Measurements from ENCODE around the gene DMTF1.
"Not testable (repeated sequence)": the region's sequence is repeated elsewhere in the genome, so short reads cannot be mapped to it uniquely, and the experiment has no call there.

DMTF1 gene

GRCh38 chr7:87152112-87152896 is at the start of gene DMTF1:
Gene DMTF1 (plus strand): TSS chr7:87152453. CDS start chr7:87164942, 12,489 bp downstream.
- DNase-seq: peak; percentile 95

DNA sequence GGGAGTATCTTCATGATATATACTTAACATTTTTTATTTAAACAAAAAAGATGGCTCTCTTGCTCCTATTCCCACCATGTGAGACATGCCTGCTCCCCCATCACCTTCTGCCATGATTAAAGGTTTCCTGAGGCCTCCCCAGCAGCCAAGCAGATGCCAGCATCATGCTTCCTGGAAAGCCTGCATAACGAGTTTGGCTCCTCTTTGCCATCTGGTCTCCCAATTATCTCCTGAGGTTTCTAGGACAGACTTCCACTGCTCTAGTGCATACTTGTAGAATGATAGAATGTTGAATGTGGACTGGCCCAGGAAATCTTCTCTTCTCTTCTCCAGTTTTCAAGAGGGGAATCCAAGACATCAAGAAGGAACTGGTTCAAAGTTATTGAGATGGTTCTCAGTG is 46.9 kb upstream of the DMTF1 start:
- DNase-seq: no peak

- DNase-seq: no peak
These were observed 45.2 kb upstream of the DMTF1 start for GRCh38 chr7:87106974-87107612.

- DNase-seq: no peak
These were observed 44.1 kb upstream of the DMTF1 start for GRCh38 chr7:87107949-87108776.

DNA sequence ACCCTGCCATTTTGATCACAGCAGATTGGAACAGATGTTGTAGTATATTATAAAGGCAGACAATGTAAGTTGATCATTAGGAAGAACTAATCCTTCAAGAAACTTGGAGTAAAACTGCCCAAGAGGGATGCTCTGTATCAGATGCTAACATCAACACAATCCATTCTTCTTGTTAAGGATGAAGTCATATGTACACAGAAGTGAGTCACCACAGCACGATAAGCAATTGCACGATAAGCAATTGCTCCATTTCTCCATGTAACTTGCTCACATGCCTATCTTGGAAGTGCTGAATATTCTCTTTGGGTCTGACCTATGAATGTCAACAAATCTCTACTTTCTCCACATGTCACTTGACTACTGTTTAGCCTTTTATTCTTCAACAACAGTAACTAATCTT is 41.5 kb upstream of the DMTF1 start:
- no peak for DNase-seq

- no peak for DNase-seq
These were observed 40.4 kb upstream of the DMTF1 start for GRCh38 chr7:87111877-87112276.

DNA sequence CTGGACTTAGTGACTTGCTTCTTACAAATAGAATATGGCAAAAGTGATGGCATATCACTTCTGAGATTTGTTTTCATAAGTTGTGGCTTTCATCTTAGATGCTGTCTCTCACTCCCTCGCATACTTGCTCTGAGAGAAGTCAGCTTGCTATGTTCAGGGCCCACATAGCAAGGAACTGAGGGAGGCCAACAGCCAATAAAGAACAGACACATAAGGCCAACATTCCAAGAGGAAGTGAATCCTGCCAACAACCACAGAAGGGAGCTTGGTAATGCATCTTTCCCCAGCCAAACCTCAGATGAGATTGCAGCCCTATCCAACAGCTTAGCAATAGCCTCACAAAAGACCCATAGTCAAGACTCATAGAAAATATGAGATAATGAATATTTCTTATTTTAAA is 39.2 kb upstream of the DMTF1 start:
- no peak for DNase-seq

GRCh38 chr7:87113904-87114303 is 38.3 kb upstream of the DMTF1 start:
- DNase-seq: not testable (repeated sequence)

DNA sequence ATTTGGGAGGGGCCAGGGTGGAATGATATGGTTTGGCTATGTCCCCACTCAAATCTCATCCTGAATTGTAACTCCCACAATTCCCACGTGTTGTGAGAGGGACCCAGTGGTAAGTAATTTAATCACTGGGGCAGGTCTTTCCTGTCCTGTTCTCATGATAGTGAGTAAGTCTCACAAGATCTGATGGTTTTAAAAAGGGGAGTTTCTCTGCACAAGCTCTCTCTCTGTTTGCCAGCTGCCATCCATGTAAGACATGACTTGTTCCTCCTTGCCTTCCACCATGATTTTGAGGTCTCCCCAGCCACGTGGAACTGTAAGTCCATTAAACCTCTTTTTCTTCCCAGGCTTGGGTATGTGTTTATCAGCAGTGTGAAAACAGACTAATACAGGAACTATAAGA is 36.5 kb upstream of the DMTF1 start:
- not testable (repeated sequence) for DNase-seq

- DNase-seq: no peak
These were observed 35.9 kb upstream of the DMTF1 start for GRCh38 chr7:87116315-87116714.

- no peak for DNase-seq
These were observed 32.7 kb upstream of the DMTF1 start for GRCh38 chr7:87119581-87119980.

DNA sequence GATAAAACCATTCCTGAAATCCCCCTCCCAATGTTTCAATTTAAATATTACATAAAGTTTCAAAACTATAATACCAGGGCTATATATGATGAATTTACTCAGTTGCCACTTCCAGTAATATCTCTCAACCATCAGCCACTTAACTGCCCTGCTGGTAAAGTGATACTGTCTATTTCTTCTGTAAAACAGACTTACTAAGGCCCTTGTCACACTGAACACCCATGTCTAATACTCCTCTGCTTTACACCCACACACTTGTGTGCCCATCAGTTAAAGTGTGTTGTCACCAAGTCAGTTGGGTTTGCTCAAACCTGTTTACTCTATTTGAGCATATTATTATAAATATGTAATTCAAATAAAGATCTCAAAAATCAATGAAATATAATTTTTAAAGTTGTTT is 29.1 kb upstream of the DMTF1 start:
- DNase-seq: no peak

- no peak for DNase-seq
These were observed 25.2 kb upstream of the DMTF1 start for GRCh38 chr7:87127019-87127418.

DNA sequence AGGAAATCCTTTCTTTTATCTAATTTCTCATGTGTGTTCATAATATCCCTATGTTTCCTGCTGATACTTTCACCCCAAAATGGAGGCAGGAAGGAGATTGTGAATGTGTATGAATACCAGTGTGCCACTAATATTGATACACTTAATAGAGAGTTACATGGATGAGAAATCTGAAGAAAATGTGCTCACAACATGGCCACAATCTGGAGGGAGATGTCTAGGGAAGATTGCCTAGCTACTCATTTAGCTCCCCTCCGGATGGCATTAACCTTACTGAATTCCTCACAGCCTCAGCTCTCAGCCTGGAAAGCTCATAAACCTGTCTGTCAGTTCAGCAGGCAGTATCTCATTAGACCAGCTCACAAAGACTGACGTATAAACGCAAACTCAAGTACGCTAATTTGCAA is 23.4 kb upstream of the DMTF1 start:
- no peak for DNase-seq

GRCh38 chr7:87129332-87129731 is 22.9 kb upstream of the DMTF1 start:
- DNase-seq: no peak

DNA sequence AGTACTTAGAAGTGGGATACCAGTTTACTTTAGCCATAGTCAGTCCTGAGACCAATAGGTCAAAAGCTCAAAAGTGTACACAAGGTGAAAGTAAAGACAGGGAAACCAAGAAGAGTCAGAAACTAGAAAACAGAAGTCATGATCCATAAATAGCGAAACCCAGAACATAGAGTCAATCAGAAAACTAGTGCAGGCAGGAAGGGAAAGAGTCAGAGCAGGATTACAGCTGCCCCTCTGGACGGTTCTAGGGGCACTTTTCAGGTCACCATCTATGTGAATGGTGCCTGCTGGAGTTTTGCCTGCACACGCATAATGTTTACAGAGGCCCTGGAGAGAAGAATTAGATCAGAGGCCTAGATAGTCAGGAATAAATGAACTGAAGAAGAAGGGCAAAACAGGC is 22.4 kb upstream of the DMTF1 start:
- DNase-seq: no peak

GRCh38 chr7:87131771-87132170 is 20.5 kb upstream of the DMTF1 start:
- DNase-seq: no peak

DNA sequence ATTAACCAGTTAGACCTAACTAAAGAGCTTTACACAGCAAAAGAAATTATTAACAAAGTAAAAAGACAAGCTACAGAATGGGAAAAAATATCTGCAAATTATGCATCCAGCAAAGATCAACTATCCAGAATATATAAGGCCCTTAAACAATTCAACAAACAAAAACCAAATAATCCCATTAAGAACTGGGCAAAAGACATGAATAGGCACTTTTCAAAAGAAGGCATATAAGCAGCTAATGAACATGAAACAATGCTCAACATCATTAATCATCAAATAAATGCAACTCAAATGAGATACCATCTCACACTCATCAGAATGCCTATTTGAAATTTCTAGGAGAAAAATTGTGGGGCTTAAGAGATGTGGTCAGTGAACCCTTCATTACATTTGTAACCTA is 15.0 kb upstream of the DMTF1 start:
- no peak for DNase-seq

DNA sequence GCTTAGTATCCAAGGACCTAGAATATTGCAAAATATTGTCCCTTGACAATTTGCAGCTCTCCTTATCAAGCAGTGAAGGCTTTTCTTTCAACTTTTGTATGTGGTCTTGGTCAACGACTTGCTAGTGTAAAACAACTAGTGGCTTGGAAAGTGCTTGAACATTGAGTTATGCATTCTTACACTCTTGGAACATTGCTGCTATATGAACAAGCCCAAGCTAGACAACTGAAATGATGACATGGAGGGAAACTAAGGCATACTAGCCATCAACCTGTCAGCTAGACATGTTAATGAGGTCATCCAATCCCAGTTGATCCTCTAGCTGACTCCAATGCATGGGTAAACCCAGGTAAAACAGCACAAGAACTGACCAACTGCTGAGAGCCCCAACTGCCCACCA is 12.7 kb upstream of the DMTF1 start:
- DNase-seq: no peak

DNA sequence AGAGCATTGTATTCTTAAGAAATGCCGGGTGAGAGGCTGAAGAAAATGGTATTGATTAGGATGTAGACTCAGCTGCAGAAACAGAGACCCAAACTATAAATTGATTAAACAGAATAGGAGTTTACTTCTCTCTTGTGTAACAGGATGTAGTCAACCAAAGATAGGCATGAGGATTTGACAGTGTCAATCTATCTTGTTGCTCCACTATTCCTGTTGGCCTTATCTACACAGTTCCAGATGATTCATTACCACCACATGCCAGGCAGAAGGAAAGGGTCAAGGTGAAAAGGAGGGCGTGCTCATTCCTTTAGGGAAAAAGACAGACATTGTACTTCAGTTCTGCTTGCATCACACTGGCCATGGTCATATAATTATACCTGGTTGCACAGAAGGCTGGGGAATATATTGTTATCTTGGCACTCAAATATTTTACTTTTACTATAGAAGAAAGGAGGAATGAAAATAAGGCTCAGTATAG is 11.9 kb upstream of the DMTF1 start:
- no peak for DNase-seq

DNA sequence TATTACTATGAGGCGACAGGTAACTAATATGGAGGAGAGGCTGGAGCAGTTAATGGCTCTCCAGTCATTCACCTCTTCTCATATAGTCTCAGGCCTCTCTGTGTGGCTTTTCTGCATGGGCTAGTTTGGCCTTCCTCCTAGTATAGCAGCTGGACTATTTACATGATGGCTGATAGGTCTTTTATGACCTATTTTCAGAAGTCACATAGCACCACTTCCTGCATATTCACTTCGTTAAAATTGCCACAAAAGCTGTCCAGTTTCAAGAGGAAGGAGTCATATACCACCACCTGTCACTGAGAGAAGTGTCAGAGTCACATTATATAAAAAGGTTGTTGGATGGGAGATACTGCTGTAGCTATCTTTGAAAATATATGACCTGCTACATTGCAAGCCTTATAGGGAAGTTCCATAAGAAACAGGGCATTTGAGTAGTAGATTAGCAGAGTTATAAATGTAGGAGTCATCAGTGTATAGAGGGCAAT is 8.0 kb upstream of the DMTF1 start:
- DNase-seq: no peak

DNA sequence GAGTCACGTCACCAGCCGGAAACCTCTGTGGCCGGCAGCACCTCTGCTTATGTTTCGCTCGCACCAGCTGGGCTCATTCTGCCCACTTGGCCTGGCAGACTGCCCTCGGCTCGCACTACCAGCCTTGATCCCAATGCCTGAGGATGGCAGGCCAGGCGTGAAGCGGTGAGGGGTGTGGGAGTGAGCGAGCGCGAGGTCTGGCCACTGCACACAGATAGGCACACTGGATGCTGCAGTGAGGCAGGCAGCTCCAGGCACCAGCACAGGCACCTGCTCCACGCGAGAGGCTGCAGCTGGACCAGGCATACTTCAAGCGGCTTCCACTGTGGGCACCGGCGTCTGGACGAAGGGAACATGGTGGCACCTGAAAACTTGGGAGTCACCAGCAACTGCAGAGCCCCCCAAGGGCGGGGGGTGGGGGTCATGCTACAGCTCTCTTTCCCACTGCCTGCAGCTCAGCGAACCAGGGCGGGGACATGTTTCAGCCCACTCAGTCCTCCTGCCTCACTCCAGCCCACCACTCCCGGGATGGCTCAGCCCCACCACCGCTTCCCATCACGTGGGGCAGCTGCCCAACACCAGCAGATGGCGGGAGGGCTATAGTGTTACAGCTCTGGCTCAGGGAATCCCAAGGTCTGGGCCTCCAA is 5.4 kb upstream of the DMTF1 start:
- peak; percentile 40 for DNase-seq

DNA sequence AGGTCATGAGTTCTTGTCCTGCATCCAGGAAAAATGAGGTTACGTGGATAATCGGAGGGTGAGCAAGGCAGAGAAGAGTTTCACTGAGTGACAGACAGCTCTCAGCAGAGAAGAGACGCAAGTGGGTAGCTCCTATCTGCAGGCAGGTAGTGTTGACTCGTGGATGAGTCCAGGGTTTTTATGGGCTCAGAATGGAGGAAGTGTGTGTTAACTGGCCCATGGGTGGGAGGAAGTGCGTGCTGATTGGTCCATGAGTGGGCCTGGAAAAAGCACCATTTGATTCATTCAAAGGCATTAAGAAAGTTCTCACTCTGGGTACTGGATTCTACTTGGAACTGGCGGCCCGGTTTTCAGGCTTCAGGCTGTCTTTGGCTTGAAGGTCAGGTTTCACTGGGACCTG is 4.8 kb upstream of the DMTF1 start:
- DNase-seq: no peak
